ENCODE results near the gene BACH2.
A peak's percentile ranks its signal among the peaks of the same experiment; 100 is the strongest.

BACH2 gene

GRCh38 chr6:90105506-90106170 lies 191.0 kb downstream of the BACH2 start:
- DNase-seq (ENCODE audit: low read depth in 1 of 2, low spot score in 1 of 2) = peak; percentile 48 to 67
- H3K27me3 ChIP-seq (ENCODE audit: insufficient read depth, poor library complexity, severe bottlenecking) = no peaks in the 10 kb centered on the region
- no peak overlapping the region for H3K4me3 ChIP-seq (replicated peaks; ENCODE audit: insufficient read depth, low read length)
- no peak for TF ChIP-seq REST (IDR thresholded peaks at IDR 0.05; ENCODE audit: insufficient replicate concordance, low read depth)
- TF ChIP-seq GABPA (IDR thresholded peaks at IDR 0.05; ENCODE audit: low read depth) = no peak
- TF ChIP-seq SPI1 (IDR thresholded peaks at IDR 0.05; ENCODE audit: borderline replicate concordance, low read depth) = no peak
- no peak for TF ChIP-seq CTCF (IDR thresholded peaks at IDR 0.05; ENCODE audit: insufficient read depth, low read length)
- TF ChIP-seq POLR2AphosphoS5 (IDR thresholded peaks at IDR 0.05; ENCODE audit: low read depth) = no peak
- peak overlapping the region; percentile 75 for H3K27ac ChIP-seq (replicated peaks)

- no peak overlapping the region for H3K4me3 ChIP-seq (replicated peaks; ENCODE audit: insufficient read depth, low read length)
- H3K27ac ChIP-seq (replicated peaks) = no peak overlapping the region
- DNase-seq (ENCODE audit: low read depth in 1 of 2, low spot score in 1 of 2) = no peak
- no peaks in the 10 kb centered on the region for H3K27me3 ChIP-seq (ENCODE audit: insufficient read depth, poor library complexity, severe bottlenecking)
- TF ChIP-seq POLR2AphosphoS5 (IDR thresholded peaks at IDR 0.05; ENCODE audit: low read depth) (no peak), GABPA (IDR thresholded peaks at IDR 0.05; ENCODE audit: low read depth) (no peak), REST (IDR thresholded peaks at IDR 0.05; ENCODE audit: insufficient replicate concordance, low read depth) (no peak), SPI1 (IDR thresholded peaks at IDR 0.05; ENCODE audit: borderline replicate concordance, low read depth) (no peak), CTCF (IDR thresholded peaks at IDR 0.05; ENCODE audit: insufficient read depth, low read length) (no peak)
These were observed 193.4 kb downstream of the BACH2 start for GRCh38 chr6:90103056-90103800.

GRCh38 chr6:90101403-90101802 lies 195.2 kb downstream of the BACH2 start:
- no peak for DNase-seq (ENCODE audit: low read depth in 1 of 2, low spot score in 1 of 2)
- Histone ChIP-seq H3K27ac (replicated peaks) (no peak overlapping the region), H3K4me3 (replicated peaks; ENCODE audit: insufficient read depth, low read length) (no peak overlapping the region), H3K27me3 (ENCODE audit: insufficient read depth, poor library complexity, severe bottlenecking) (no peaks in the 10 kb centered on the region)
- TF ChIP-seq GABPA (IDR thresholded peaks at IDR 0.05; ENCODE audit: low read depth) = no peak
- peak; percentile 93 for TF ChIP-seq SPI1 (IDR thresholded peaks at IDR 0.05; ENCODE audit: borderline replicate concordance, low read depth)

- no peak overlapping the region for H3K27ac ChIP-seq (replicated peaks)
- no peak overlapping the region for H3K4me3 ChIP-seq (replicated peaks; ENCODE audit: insufficient read depth, low read length)
- TF ChIP-seq REST (IDR thresholded peaks at IDR 0.05; ENCODE audit: insufficient replicate concordance, low read depth) = no peak
- no peak for TF ChIP-seq POLR2AphosphoS5 (IDR thresholded peaks at IDR 0.05; ENCODE audit: low read depth)
- no peak for TF ChIP-seq CTCF (IDR thresholded peaks at IDR 0.05; ENCODE audit: insufficient read depth, low read length)
- TF ChIP-seq SPI1 (IDR thresholded peaks at IDR 0.05; ENCODE audit: borderline replicate concordance, low read depth) = no peak
- TF ChIP-seq GABPA (IDR thresholded peaks at IDR 0.05; ENCODE audit: low read depth) = no peak
- no peak for DNase-seq (ENCODE audit: low read depth in 1 of 2, low spot score in 1 of 2)
- H3K27me3 ChIP-seq (ENCODE audit: insufficient read depth, poor library complexity, severe bottlenecking) = no peaks in the 10 kb centered on the region
These were observed 196.5 kb downstream of the BACH2 start for GRCh38 chr6:90100059-90100665.
